Endothelial cell of umbilical vein (primary cell): Measurements from ENCODE around the gene NCOA3. TPM values are rescaled to one million over a fixed set of nuclear protein-coding genes. Genes with fewer than 3 reads are reported as not detected.

Experiments used
- BruUV-seq: library from RNA; stranded (reverse); fragments of 400-500 nt; replicated peaks from 2 replicates; lab custom pipeline; 2021; lab: Mats Ljungman, UMichigan
- CTCF ChIA-PET: fragments of 300-600, 350-600 bp; sonication (Branson Sonifier 250); formaldehyde crosslinking; loops from one replicate; lab custom pipeline; 2021; ENCODE audit warnings: antibody characterized with exemption, inconsistent platforms; lab: Charles Lee
- POLR2A ChIA-PET: fragments of 300-600, 350-600 bp; sonication (Branson Sonifier 250); formaldehyde crosslinking; loops from one replicate; lab custom pipeline; 2021; ENCODE audit warnings: antibody characterized with exemption, inconsistent platforms; lab: Charles Lee
- DNase-seq: peaks from one replicate; pipeline ENCODE4 v3.0.0-alpha.2; 2011; ENCODE audit warnings: low read depth, low spot score
- FAIRE-seq: peaks from 2 replicates; lab custom pipeline; 2011; peaks lifted over from hg19 to GRCh38; lab: Jason Lieb, UNC
- H2AFZ ChIP-seq: 2 replicates; pipeline ENCODE4 v1.6.0; 2012; ENCODE audit warnings: low read depth, low read length, control low read depth, inconsistent platforms
- H3K27ac ChIP-seq: 2 replicates; pipeline ENCODE4 v1.5.1; 2011; ENCODE audit warnings: low read depth, mild to moderate bottlenecking, control low read depth, low read length, moderate library complexity; ENCODE audit not compliant: insufficient read depth
- H3K27me3 ChIP-seq, 2 experiments: 2 replicates each; pipeline versions ENCODE4 v1.6.0 to v1.6.1; 2011; ENCODE audit warnings: low read length in 2 of 2, mixed read lengths in 1 of 2; ENCODE audit not compliant: control insufficient read depth in 2 of 2, insufficient read depth in 2 of 2
- H3K36me3 ChIP-seq, 2 experiments: 2 replicates in 1 of 2; 3 replicates in 1 of 2; pipeline ENCODE4 v1.5.1; 2011; ENCODE audit warnings: low read length in 2 of 2, mild to moderate bottlenecking in 1 of 2, moderate library complexity in 1 of 2; ENCODE audit not compliant: control insufficient read depth in 2 of 2, insufficient read depth in 2 of 2; ENCODE audit errors: extremely low read depth in 1 of 2
- H3K4me1 ChIP-seq: 3 replicates; pipeline ENCODE4 v1.5.1; 2011; ENCODE audit warnings: mild to moderate bottlenecking, low read length; ENCODE audit not compliant: control insufficient read depth, insufficient read depth; ENCODE audit errors: extremely low read depth
- H3K4me2 ChIP-seq: 2 replicates; pipeline ENCODE4 v1.6.1; 2011; ENCODE audit warnings: low read length, control low read depth, mixed read lengths; ENCODE audit not compliant: insufficient read depth
- H3K4me3 ChIP-seq, 3 experiments: fragments of 200-600 bp in 1 of 3; sonication (generic), shearing (Covaris generic) in 1 of 3; replicated peaks in 1 of 3; 2 replicates each; pipeline ENCODE4 v1.5.1; 2011 to 2016; ENCODE audit warnings: control low read depth in 3 of 3, low read length in 3 of 3, mild to moderate bottlenecking in 2 of 3, inconsistent platforms in 1 of 3, low read depth in 1 of 3, moderate library complexity in 1 of 3; ENCODE audit not compliant: insufficient read depth in 1 of 3
- H3K79me2 ChIP-seq: 2 replicates; pipeline ENCODE4 v1.6.0; 2012; ENCODE audit warnings: low read length, inconsistent platforms; ENCODE audit not compliant: control insufficient read depth, insufficient read depth
- H3K9ac ChIP-seq: replicated peaks from 2 replicates; pipeline ENCODE3; 2011; ENCODE audit warnings: low read length, control low read depth; ENCODE audit not compliant: insufficient read depth; ENCODE audit errors: extremely low read depth
- H3K9me1 ChIP-seq: replicated peaks from 3 replicates; pipeline ENCODE4 v1.6.0; 2011; ENCODE audit warnings: mild to moderate bottlenecking, low read length; ENCODE audit not compliant: control insufficient read depth, insufficient read depth; ENCODE audit errors: extremely low read depth
- H3K9me3 ChIP-seq: replicated peaks from 2 replicates; pipeline ENCODE4 v1.5.1; 2012; ENCODE audit warnings: low read length, inconsistent platforms; ENCODE audit not compliant: control insufficient read depth, insufficient read depth
- H4K20me1 ChIP-seq: replicated peaks from 2 replicates; pipeline ENCODE3; 2011; ENCODE audit warnings: mild to moderate bottlenecking, low read length; ENCODE audit not compliant: control insufficient read depth, insufficient read depth; ENCODE audit errors: extremely low read depth
- EZH2 ChIP-seq: IDR thresholded peaks from 2 replicates; pipeline ENCODE4 v1.6.1; 2012; ENCODE audit warnings: borderline replicate concordance, low read depth, mild to moderate bottlenecking, moderate library complexity, low read length, inconsistent platforms; ENCODE audit not compliant: severe bottlenecking
- FOS ChIP-seq: IDR thresholded peaks from 2 replicates; pipeline ENCODE4 v1.6.1; 2011; ENCODE audit warnings: mild to moderate bottlenecking, low read length, moderate library complexity, borderline replicate concordance; ENCODE audit not compliant: insufficient read depth
- GATA2 ChIP-seq: IDR thresholded peaks from 2 replicates; pipeline ENCODE4 v1.7.0; 2011; ENCODE audit warnings: low read depth, mild to moderate bottlenecking, moderate library complexity, mixed read lengths, low read length; ENCODE audit not compliant: insufficient read length, insufficient read depth
- JUN ChIP-seq: IDR thresholded peaks from 2 replicates; pipeline ENCODE4 v1.6.1; 2011; ENCODE audit warnings: borderline replicate concordance, low read depth; ENCODE audit not compliant: insufficient read length, insufficient read depth
- MYC ChIP-seq: IDR thresholded peaks from one replicate; pipeline ENCODE4 v1.6.1; 2011; ENCODE audit warnings: mild to moderate bottlenecking, low read depth, low read length
- POLR2A ChIP-seq: IDR thresholded peaks from 2 replicates; pipeline ENCODE4 v1.6.1; 2012; ENCODE audit warnings: low read depth, mild to moderate bottlenecking, control low read depth, low read length
- POLR2AphosphoS5 ChIP-seq: IDR thresholded peaks from 2 replicates; pipeline ENCODE4 v1.6.1; 2012; ENCODE audit warnings: low read depth, mild to moderate bottlenecking, control low read depth, low read length, moderate library complexity; ENCODE audit not compliant: insufficient read depth
- dilution Hi-C: fragments of 300-500 bp; cut with MboI; formaldehyde crosslinking; loops from one replicate; pipeline ENCODE4 v1.15.0; 2019; ENCODE audit warnings: low sequenced_read_pairs; ENCODE audit not compliant: extremely low pct_ligation_motif_present
- intact Hi-C: fragments of 100-400 bp; cut with micrococcal nuclease; formaldehyde crosslinking; loops from one replicate; pipeline ENCODE4 v1.10.0; 2022
- polyA plus RNA-seq, 4 experiments: library from polyadenylated mRNA; depleted of rRNA in 3 of 4; stranded (reverse) in 3 of 4; unstranded in 1 of 4; fragments of >200 nt; gene quantifications; 2 replicates each; pipeline versions ENCODE4 v1.2.1 to v1.2.3, GENCODE V29; 2011 to 2012; ENCODE audit warnings: missing spikeins in 1 of 4
- total RNA-seq: library from RNA; stranded (reverse); gene quantifications from 2 replicates; pipeline ENCODE4 v1.2.3, GENCODE V29; 2021
- TF ChIP-seq, protein P1 (sequence below), 2 donors: IDR thresholded peaks; 1 replicate in 1 of 2; 2 replicates in 1 of 2; pipeline ENCODE4 v1.5.1; 2011; ENCODE audit warnings: low read length in 2 of 2, mild to moderate bottlenecking in 2 of 2, moderate library complexity in 2 of 2, control low read depth in 1 of 2, inconsistent platforms in 1 of 2, low read depth in 1 of 2; ENCODE audit not compliant: insufficient read depth in 1 of 2; ENCODE audit errors: extremely low read depth in 1 of 2
- TF ChIP-seq, protein P2 (sequence below): IDR thresholded peaks from 2 replicates; pipeline ENCODE4 v1.6.1; 2011; ENCODE audit not compliant: insufficient read depth, insufficient read length

The NCOA3 gene
- total and polyA plus RNA-seq, 2 donors (not counting 3 experiments of a cell fraction or from before 2014, with no cell fraction given): 12.0 to 35.6 TPM

DNA sequence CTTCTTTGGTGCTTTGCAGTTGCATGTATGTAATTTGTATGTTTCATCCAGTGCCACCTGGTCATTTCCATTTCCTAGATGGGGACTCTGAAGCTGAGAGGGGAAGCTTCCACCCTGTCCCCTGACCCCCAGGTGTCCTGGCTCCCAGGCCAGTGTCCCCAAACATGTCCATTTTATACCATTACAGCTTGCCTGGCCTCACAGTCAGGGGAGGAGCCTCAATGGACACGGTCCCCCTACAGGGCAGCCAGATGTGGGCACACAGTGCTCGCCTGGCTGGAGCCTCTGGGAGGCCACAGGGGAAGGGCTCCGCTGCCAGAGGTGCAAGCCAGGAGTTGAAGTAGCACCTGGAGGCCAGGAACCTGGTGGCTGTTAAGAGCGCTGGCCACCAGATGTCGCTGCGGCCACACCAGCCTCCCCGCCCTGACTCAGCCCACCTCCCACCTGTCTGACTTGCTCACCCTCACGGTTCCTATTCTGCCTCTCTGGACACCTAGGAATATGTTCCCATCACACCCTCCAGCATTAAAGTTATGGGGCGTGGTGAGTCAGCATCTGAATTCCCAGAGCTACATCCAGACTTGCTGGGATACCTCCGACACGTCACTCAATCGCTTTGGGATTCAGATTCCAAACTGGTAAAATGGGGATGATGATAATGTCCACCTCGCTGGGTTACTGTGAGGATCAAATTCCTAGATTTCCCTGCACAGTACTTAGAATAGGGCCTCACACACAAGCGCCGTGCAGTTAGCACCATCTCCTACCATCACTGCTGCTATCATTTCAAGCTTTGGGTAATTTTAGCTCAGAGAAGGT is 176.2 kb downstream of the NCOA3 start:
- TF ChIP-seq, protein P1, sequence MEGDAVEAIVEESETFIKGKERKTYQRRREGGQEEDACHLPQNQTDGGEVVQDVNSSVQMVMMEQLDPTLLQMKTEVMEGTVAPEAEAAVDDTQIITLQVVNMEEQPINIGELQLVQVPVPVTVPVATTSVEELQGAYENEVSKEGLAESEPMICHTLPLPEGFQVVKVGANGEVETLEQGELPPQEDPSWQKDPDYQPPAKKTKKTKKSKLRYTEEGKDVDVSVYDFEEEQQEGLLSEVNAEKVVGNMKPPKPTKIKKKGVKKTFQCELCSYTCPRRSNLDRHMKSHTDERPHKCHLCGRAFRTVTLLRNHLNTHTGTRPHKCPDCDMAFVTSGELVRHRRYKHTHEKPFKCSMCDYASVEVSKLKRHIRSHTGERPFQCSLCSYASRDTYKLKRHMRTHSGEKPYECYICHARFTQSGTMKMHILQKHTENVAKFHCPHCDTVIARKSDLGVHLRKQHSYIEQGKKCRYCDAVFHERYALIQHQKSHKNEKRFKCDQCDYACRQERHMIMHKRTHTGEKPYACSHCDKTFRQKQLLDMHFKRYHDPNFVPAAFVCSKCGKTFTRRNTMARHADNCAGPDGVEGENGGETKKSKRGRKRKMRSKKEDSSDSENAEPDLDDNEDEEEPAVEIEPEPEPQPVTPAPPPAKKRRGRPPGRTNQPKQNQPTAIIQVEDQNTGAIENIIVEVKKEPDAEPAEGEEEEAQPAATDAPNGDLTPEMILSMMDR (IDR thresholded peaks at IDR 0.05; ENCODE audit: extremely low read depth in 1 of 2, insufficient read depth in 1 of 2, low read depth in 1 of 2, low read length in 2 of 2): peak; percentile 75 to 92
- TF ChIP-seq, protein P2, sequence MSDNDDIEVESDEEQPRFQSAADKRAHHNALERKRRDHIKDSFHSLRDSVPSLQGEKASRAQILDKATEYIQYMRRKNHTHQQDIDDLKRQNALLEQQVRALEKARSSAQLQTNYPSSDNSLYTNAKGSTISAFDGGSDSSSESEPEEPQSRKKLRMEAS: no peak
- H3K4me2 ChIP-seq: no peak overlapping the region
- no peaks in the 10 kb centered on the region for H4K20me1 ChIP-seq
- intact Hi-C loops: loop anchor here (1.0 to 2.0 kb wide), 3 partner anchors 109 to 943 kb away; no protein-coding TSS in a partner anchor
- dilution Hi-C loops: no loop called here
- POLR2A ChIA-PET: no interaction called here
- no peaks in the 10 kb centered on the region for H3K79me2 ChIP-seq
- H3K27me3 ChIP-seq: no peaks in the 10 kb centered on the region
- H2AFZ ChIP-seq: no peak overlapping the region
- no peaks in the 10 kb centered on the region for H3K9me3 ChIP-seq
- H3K4me1 ChIP-seq: no peaks in the 10 kb centered on the region
- H3K9me1 ChIP-seq: no peaks in the 10 kb centered on the region
- no TSS peak for BruUV-seq
- H3K9ac ChIP-seq: no peak overlapping the region
- DNase-seq: peak; percentile 43
- FAIRE-seq: no peak
- H3K27ac ChIP-seq: no peak overlapping the region
- no peak overlapping the region for H3K4me3 ChIP-seq
- CTCF ChIA-PET: interaction anchor here (0.5 to 15.4 kb wide), 11 partner anchors 9 to 953 kb away, joined by 3 to 302 read pairs (median 7); no protein-coding TSS in a partner anchor
- H3K36me3 ChIP-seq: no peaks in the 10 kb centered on the region

DNA sequence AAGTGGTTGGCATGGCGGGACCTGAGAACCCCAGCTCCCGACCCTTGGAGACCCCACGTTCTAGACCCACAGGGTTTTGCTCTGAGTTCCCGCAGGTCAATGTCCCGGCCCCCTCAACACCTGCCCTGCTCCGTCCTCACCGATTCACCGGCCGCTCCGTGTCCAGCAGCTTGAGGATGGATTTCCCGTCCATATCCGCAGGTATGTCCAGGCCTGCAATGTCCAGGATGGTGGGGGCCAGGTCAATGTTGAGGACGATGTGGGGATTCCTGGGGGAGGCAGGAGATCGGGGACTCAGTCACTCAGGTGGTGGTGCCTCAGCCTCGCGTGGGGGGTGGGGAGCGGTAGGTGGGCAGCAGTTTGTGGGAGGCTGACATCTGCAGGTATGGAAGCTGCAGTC is 176.8 kb downstream of the NCOA3 start:
- no peaks in the 10 kb centered on the region for H3K27me3 ChIP-seq
- ChIA-PET CTCF (interaction anchor here (0.5 to 15.4 kb wide), 10 partner anchors 10 to 952 kb away, joined by 3 to 302 read pairs (median 8); no protein-coding TSS in a partner anchor), POLR2A (no interaction called here)
- dilution Hi-C loops: no loop called here
- no peaks in the 10 kb centered on the region for H3K79me2 ChIP-seq
- H4K20me1 ChIP-seq: no peaks in the 10 kb centered on the region
- H3K4me2 ChIP-seq: no peak overlapping the region
- no peak overlapping the region for H3K27ac ChIP-seq
- FAIRE-seq: no peak
- H3K9ac ChIP-seq: no peak overlapping the region
- H3K9me1 ChIP-seq: no peaks in the 10 kb centered on the region
- intact Hi-C loops: loop anchor here (1.0 kb wide), 2 partner anchors 617 to 943 kb away; no protein-coding TSS in a partner anchor
- TF ChIP-seq GATA2 (no peak), POLR2A (no peak), POLR2AphosphoS5 (no peak), MYC (no peak), EZH2 (no peak), FOS (no peak), JUN (no peak)
- TF ChIP-seq, protein P2: no peak
- TF ChIP-seq, protein P1 (IDR thresholded peaks at IDR 0.05; ENCODE audit: extremely low read depth in 1 of 2, insufficient read depth in 1 of 2, low read depth in 1 of 2, low read length in 2 of 2): no peak
- BruUV-seq: no TSS peak
- no peak overlapping the region for H3K4me3 ChIP-seq
- no peak overlapping the region for H2AFZ ChIP-seq
- no peak for DNase-seq
- no peaks in the 10 kb centered on the region for H3K9me3 ChIP-seq
- H3K4me1 ChIP-seq: no peaks in the 10 kb centered on the region
- H3K36me3 ChIP-seq: no peaks in the 10 kb centered on the region
